ENCODE data around the gene ARMH4.

- TF ChIP-seq CTCF (IDR thresholded peaks at IDR 0.05): no peak
- no peak for TF ChIP-seq POLR2AphosphoS5 (IDR thresholded peaks at IDR 0.05)
Observed at GRCh38 chr14:57999471-57999870, 152.5 kb downstream of the ARMH4 start.

Data from suprapubic skin (tissue), 3 donors.